GM19328 (cell line): ENCODE data around the gene MAP3K19.
A peak's percentile ranks its signal among the peaks of the same experiment; 100 is the strongest.
"Not testable (repeated sequence)": the region's sequence is repeated elsewhere in the genome, so short reads cannot be mapped to it uniquely, and the experiment has no call there.

ENCODE experiments used
- ATAC-seq: cut with Tn5 transposase; IDR thresholded peaks from one replicate; pipeline ENCODE4 v1.9.1; 2021; ENCODE audit warnings: mild to moderate bottlenecking, moderate library complexity; ENCODE audit not compliant: unreplicated experiment

The MAP3K19 gene

DNA sequence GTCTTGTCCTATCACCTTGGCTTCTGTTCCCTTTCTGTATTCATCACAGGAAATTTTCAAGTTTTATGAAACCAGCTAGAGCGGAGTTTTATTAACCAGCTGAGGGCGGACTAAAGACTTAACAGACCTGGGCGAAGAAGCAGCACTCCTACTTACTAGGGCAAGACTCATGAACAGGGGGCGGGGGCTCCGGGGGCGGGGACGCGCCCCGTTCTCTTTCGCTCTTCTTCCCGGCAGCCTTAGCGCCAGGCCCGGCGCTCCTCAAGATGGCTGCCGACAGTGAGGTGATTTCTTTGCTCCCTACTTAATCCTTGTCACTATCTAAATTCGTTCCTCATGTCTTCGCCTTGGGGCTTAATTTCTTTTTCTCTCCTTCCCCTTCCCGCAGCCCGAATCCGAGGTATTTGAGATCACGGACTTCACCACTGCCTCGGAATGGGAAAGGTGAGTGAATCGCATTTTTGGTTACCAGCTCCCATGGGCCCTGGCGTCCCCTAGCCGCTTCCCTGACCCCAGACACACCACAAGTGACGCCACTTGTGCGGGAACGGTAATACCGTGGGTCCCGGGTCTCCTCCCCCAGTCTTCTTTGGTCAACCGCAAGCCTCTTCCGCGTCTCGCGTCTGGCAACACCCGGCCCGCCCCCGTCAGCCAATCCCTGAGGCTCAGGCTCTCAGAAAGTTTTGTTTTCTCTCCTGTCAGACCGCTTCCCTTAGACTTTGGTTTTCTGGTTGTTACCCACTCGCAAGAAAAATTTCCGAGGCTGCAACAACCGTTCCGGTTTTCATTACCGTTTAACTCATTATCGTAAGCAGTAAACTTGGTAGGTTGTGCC, 5.0 kb upstream of the MAP3K19 start, which contains the start of gene RAB3GAP1:
TSS of gene RAB3GAP1 (plus strand) at position 251 of the 835 bp plus-strand sequence. CDS start at position 267, 16 bp downstream.
- peak; percentile 75 for ATAC-seq

DNA sequence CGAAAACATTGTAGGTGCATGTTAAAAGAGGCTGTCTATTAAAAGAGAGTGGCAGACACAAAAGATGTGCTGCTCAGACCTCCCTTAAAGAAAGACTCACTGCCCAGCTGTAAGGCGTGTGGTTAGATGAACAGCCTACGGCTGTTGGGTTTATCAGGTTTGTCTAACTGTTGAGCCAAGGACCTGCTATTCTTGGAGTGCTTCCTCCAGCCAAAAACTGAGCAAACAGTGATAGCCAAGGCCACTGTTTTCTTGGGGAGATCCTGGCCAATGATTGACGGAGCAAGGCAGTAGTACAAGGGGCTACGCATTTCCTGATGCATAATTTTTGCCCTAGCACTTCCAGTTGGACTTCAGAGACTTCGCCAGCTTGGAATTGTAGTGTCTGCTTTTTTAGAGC, 3.4 kb upstream of the MAP3K19 start:
- no peak for ATAC-seq

DNA sequence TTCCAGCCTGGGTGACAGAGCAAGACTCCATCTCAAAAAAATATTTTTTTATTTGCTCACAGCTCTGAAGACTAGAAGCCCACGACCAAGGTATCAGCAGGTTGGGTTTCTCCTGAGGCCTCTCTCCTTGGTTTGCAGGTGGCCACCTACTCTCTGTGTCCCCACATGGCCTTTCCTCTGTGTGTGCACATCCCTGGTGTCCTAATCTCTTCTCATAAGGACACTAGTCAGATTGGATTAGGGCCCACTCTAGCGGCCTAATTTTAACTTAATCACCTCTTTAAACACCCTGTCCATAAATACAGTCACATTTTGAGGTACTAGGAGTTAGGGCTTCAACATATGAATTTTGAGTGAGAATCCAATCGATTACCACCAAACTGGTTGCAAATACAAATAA, 2.9 kb upstream of the MAP3K19 start:
- no peak for ATAC-seq

DNA sequence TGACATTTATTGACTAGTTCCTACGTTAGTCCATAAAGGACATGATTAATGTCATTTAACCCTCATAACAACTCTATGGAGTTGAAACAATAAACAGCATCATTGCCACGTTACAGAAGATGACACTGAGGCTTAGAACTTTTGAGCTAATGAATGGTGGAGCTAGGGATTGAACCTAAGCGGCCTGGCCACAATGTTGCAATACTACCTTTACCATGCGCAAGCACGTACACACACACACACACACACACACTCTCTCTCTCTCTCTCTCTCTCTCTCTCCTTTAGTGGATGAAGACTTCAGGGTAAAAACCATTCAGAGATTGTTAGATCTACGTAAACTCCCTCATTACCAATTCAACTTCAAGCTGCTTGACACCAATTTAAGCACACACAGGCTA, 875 bp upstream of the MAP3K19 start:
- no peak for ATAC-seq

DNA sequence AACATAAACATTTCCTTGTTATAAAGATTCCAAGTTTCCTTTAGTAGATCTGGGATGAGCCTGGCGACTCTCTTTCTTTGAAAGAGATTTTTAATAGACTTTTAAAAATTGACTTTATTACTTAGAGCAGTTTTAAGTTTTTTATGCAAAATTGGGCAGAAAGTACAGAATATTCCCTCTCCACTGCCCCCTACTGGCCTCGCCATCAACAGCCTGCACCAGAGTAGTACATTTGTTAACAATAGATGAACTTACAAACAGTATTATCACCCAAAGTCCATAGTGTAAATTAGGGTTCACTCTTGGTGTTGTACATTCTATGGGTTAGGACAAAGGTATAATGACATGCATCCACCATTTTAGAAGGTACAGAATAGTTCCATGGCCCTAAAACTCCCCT, 3.9 kb downstream of the MAP3K19 start:
- ATAC-seq = no peak

DNA sequence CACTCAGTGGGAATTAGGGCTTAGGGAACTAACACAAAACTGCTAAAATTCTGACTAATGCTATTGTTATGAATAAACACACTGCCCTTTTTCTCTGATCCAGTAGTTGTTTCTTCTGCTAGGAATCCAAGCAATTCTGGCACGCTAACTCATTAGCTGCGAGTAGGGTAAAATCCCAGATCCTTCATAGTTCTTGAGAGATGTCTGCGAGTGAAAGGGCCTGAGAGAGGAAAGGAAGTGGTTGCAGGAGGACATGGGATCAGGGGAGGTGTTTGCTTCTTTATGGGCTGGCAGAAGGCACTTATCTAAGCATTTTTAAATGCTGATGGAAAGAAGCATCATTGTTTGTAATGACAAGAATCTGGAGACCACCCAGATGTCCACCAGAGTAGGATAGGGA, 9.4 kb downstream of the MAP3K19 start:
- no peak for ATAC-seq

DNA sequence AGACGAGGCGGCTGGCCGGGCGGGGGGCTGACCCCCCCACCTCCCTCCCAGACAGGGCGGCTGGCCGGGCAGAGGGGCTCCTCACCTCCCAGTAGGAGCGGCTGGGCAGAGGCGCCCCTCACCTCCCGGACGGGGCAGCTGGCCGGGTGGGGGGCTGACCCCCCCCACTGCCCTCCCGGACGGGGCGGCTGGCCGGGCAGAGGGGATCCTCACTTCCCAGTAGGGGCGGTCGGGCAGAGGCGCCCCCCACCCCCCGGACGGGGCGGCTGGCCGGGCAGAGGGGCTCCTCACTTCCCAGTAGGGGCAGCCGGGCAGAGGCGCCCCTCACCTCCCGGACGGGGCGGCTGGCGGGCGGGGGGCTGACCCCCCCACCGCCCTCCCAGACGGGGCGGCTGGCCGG, 14.0 kb downstream of the MAP3K19 start:
- ATAC-seq = not testable (repeated sequence)

DNA sequence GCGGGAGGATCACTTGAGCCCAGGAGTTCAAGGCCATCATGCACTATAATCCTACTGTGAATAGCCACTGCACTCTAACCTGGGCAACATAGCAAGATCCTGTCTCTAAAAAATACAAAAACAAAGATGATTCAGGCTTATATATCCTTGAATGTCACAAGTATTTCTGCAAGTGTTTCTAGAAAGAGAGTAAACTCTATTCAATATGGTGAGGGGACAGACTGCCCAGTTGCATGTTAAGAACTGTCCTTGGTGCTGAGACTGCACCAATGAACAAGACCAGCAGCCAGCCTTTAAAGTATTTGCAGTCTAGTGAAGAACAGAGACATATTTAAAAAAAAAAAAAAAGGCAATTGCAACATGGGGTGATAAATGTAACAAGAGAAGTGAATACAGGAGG, 16.4 kb downstream of the MAP3K19 start:
- no peak for ATAC-seq

DNA sequence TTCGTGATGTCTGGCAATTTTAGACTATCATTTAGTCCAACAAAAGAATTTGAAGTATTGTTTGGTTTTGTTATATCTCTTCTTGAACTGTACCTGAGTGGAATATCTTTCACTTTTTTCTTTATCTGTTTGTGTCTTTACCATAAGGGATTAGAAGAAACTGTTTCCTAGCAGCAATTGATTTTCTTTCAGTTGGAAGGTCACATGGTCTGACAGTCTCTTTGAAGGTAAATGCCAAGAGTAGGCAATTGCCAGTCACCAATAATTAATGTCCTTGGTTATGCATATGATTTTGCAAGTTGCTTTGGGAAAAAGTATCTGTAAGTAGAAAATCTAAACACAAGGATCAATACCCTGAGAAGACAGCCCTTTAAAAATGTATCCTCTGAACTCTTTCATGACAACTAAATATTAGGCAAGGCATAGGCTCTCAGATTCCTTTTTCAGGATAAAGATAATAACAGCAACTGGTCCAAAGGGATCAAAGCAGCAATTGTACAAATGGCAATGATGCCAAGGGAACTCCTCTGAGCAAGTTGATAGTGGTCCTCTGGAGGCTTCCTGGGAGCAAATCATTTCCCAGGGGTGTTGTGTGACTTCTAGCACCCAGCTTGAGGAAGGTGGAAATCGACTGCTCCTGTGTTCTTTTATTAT, 17.6 kb downstream of the MAP3K19 start:
- ATAC-seq = no peak

DNA sequence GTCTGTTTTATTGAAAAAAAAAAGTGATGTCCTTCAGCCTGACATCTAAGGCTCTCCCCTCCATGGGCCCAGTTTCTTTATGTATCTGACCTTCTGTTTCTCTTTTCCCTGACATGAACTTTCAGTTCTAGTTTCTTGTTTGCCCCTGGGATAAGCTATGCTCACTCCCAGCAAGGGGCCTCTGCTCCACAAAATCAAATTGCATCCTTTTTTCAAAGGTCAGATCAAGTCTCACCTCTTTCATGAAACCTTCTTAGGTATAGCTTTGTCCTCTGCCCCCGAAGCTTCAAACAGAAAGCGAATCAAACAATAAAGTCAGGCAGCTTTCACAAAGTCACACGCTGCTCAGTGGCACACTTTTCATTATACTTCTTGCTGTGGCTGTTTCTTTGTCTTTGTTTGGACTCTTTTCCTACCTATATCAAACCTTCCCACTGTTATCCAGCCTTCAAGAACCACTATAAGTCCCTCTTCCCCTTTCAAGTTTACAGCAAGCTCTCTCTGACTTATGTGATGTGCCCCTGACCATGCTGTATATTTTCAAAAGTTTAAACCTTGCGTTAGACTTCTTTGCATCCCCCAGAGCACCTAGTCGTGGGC, 23.3 kb downstream of the MAP3K19 start:
- no peak for ATAC-seq

DNA sequence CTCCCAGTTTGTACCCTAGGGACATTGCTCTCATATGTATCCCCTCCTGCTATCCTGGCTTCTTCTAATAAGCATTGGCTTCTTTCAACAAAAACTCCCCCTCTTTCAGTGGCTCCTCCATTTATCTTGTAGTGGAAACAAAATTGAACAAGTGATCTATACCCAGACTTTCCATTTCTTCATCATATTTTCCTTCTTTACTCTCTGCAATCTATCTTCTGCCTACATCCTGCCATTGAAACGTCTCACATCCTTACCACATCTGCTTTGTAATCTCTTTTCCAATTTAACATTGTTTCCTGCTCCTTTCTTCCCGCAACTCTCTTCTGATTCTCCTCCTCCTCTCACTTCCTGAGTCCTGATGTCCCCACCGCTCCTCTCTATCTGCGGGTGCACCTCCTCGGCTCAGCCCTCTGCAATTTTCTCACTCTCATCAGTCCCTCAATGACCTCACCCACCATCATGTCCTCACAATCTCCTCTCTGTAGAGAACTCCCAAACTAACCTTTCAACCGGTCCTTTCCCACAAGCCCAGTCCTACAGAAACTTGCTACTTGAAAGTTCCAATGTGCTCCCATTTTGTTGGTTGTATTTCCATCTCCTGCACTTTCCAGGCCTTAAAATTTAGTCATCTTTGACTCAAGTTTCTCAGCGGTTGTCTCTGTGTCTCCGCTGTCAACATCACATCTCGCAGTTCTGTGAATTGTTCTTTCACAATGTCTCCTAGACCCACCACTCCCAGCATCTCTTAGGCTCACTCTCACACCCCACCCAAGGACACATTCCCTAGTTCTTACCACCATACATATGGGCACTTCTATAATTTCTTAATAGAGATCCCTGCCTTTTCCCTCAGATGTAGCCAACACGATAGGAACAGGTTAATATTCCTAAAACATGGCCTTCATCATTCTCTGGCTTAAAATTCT, 24.0 kb downstream of the MAP3K19 start:
- ATAC-seq = no peak

DNA sequence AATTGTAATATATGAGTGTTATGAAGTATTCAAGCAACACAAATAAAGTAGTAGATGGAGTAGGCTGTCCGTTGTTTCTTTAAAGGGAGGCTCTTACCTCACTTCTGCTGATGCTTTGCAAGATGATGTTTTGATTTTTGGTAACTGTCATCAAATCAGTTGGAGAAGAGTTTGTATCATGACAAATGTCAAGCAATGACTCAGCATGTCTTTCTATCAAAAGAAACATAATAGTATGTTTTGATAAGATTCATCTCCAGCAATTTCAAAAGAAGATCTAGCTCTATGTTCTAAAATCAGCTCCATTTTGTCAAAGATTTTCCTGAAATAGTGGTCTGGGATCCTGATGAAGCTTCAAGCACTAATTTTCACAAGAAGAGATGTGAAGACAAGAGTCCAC, 25.6 kb downstream of the MAP3K19 start:
- ATAC-seq = no peak

DNA sequence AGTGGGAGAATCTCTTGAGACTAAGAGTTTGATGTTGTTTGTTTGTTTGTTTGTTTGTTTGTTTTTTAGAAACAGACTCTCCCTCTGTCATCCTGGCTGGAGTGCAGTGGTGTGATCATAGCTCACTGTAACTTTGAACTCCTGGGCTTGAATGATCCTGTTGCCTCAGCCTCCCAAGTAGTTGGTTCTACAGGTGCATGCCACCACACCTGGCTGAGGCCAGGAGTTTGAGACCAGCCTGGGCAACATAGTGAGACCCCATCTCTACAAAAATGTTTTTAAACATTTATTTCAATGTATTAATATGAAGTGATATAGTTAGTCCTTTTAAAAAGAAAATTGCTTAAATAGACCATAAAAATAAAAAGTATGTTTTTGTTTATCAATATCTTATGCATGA, 35.6 kb downstream of the MAP3K19 start:
- no peak for ATAC-seq

DNA sequence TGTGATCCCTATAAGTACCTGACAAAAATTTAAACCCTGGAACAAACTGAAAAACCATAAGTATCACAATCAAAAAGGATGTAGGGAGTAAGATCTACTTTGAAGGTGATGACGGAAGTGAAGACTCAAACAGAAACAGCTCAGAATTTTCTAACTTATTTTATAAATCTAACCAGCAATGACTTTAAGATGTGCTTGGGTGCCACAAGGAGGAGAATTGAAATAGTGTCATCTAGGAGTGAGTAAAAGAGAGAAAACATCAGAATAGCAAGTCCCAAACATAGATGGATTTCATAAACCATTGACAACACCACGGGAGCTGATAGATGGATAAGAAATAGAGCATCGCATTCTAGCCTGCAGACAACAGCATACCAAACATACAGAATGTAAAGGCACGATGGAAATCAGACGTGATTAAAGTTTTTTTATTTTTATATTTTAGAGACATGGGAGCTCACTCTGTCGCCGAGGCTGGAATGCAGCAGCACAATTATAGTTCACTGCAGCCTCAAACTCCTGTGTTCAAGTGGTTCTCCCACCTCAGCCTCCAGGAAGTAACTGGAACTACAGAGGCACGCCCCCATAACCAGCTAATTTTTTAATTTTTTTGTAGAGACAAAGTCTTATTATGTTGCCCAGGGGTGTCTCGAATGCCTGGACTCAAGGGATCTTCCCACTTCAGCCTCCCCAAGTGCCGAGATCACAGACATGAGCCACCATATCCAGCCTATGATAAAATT, 36.9 kb downstream of the MAP3K19 start:
- ATAC-seq = no peak

DNA sequence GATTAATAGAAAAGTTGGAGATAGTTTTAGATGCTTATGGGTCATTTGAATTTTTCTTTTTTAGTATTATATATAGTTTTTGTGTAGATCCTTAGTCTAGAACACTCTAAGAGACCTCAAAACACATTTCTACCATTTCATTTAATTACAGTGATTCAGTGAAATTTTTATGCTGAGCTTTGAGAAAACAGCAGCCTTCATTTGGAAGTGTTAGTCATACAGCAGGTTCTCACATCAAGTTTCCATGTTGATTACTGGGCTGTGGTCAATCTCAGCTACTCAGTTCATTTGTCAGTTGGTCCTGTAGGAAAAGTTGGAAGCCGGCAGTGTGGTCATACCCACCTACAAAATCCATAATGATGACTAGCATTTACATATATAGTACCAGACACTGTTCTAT, 37.9 kb downstream of the MAP3K19 start:
- no peak for ATAC-seq

DNA sequence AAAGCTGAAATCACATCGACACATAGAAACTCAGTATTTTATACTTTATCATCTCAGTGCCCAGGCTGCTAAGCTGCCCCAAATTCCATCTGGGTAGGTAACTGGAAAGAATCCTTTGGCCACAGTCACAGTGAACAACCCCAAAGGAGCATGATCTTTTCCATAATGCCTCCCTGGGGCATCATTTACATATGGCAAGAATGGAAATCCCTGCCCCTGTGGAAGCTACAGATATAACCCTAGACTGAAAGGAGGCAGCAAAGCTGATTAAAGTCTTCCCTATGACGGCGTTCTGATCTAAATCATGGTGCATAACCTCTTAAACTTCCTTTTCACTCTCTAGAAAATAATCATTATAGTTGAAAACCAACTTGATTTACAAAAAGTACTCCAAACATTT, 41.5 kb downstream of the MAP3K19 start:
- ATAC-seq = no peak

DNA sequence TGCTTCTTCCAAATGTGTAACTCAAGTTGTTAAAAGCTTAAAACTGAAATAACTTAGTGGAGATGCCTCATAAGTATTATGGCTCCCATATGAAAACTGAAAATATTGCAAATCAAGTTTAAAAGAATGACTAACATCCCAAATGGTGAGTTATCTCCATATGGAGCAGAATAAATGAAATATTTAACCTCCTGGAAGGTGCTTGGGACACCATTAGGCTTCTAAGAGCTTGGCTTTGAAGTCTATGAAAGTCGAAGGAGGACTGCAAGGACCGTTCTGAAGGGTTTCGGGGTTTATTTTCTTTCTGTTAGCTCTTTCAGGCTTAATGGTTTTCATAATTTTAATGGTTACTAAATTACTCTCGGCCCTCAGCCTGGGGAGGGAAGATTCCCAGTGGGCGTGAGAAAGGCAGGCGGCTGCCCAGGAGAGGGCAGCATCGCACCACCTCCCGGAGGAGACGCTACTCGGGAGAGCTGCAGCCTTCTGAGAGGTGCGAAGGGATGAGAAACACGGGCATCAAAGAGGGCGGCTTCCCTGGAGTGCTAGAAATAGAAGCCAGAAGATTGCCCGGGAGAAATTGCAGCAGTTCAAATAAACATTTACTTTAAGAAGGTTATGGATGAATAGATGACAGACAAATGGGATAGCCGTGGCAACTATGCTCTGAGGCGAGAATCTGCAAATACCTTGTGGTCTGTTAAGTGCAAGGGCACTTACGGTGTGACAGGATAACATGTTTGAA, 43.1 kb downstream of the MAP3K19 start:
- no peak for ATAC-seq

DNA sequence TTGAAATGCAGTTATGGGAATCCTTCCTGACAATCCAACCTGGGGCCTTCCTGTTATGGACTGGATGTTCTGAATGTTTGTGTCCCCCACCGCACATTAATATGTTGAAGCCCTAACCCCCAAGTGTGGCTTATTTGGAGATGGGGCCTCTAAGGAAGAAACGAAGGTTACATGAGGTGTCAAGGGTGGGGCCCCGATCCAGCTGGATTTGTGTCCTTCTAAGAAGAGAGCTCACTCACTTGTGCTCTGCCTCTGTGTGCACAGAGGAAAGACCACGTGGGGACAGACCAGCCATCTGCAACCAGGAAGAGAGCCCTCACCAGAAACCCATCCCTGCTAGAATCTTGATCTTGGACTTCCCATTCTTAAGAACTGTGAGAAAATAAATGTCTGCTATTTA, 44.4 kb downstream of the MAP3K19 start:
- no peak for ATAC-seq

DNA sequence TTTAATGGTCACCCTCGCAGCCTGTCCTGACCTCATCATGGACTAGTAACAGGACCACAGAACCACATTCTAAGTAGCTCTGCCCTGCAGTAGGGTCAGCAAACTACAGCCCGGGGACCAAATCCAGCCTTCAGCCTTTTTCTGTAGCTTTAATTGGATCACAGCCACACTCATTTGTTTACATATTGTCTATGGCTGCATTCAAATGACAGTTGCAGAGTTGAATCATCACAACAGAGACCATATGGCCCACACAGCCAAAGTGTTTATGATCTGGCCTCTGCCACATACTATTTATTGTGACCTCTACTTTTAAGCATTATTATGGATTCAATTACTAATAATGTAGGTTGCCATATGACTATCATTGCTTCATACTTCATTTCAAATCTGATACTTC, 47.7 kb downstream of the MAP3K19 start:
- ATAC-seq = no peak
